Transverse colon (tissue), 4 donors: ENCODE results near the gene TAF11L11.
"Not testable (repeated sequence)": the region's sequence is repeated elsewhere in the genome, so short reads cannot be mapped to it uniquely, and the experiment has no call there.

Experiments used
- POLR2A ChIP-seq: fragments of 450-650 bp; IDR thresholded peaks from one replicate; pipeline ENCODE4 v1.6.1; 2016; ENCODE audit warnings: antibody characterized with exemption, mild to moderate bottlenecking, moderate library complexity
- POLR2AphosphoS5 ChIP-seq, 3 donors: sonication (generic); formaldehyde crosslinking; IDR thresholded peaks; one replicate each; pipeline ENCODE4 v1.6.1; 2016; ENCODE audit warnings: antibody characterized with exemption in 3 of 3
- TF ChIP-seq, protein P1 (sequence below), 5 experiments: fragments of 200-600 bp in 3 of 5; fragments of 450-650 bp in 2 of 5; sonication (generic) in 3 of 5; IDR thresholded peaks; 1 replicate in 2 of 5; 2 replicates in 3 of 5; pipeline ENCODE4 v1.5.1; 2016 to 2017; ENCODE audit warnings: antibody characterized with exemption in 5 of 5, inconsistent platforms in 3 of 5, mild to moderate bottlenecking in 2 of 5, moderate library complexity in 1 of 5

- TF ChIP-seq, protein P1, sequence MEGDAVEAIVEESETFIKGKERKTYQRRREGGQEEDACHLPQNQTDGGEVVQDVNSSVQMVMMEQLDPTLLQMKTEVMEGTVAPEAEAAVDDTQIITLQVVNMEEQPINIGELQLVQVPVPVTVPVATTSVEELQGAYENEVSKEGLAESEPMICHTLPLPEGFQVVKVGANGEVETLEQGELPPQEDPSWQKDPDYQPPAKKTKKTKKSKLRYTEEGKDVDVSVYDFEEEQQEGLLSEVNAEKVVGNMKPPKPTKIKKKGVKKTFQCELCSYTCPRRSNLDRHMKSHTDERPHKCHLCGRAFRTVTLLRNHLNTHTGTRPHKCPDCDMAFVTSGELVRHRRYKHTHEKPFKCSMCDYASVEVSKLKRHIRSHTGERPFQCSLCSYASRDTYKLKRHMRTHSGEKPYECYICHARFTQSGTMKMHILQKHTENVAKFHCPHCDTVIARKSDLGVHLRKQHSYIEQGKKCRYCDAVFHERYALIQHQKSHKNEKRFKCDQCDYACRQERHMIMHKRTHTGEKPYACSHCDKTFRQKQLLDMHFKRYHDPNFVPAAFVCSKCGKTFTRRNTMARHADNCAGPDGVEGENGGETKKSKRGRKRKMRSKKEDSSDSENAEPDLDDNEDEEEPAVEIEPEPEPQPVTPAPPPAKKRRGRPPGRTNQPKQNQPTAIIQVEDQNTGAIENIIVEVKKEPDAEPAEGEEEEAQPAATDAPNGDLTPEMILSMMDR (IDR thresholded peaks at IDR 0.05) = not testable (repeated sequence)
- not testable (repeated sequence) for TF ChIP-seq POLR2AphosphoS5 (IDR thresholded peaks at IDR 0.05); POLR2A
Observed at GRCh38 chr5:17649232-17649631, 45.2 kb downstream of the TAF11L11 start.
